GM19099 (cell line): ENCODE measurements around the gene FMO1.

ENCODE experiments used
- POLR2A ChIP-seq: IDR thresholded peaks from 3 replicates; pipeline ENCODE4 v1.6.1; 2011; ENCODE audit warnings: low read depth; ENCODE audit not compliant: insufficient read length; ENCODE audit errors: extremely low read depth

The FMO1 gene, protein sequence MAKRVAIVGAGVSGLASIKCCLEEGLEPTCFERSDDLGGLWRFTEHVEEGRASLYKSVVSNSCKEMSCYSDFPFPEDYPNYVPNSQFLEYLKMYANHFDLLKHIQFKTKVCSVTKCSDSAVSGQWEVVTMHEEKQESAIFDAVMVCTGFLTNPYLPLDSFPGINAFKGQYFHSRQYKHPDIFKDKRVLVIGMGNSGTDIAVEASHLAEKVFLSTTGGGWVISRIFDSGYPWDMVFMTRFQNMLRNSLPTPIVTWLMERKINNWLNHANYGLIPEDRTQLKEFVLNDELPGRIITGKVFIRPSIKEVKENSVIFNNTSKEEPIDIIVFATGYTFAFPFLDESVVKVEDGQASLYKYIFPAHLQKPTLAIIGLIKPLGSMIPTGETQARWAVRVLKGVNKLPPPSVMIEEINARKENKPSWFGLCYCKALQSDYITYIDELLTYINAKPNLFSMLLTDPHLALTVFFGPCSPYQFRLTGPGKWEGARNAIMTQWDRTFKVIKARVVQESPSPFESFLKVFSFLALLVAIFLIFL

DNA sequence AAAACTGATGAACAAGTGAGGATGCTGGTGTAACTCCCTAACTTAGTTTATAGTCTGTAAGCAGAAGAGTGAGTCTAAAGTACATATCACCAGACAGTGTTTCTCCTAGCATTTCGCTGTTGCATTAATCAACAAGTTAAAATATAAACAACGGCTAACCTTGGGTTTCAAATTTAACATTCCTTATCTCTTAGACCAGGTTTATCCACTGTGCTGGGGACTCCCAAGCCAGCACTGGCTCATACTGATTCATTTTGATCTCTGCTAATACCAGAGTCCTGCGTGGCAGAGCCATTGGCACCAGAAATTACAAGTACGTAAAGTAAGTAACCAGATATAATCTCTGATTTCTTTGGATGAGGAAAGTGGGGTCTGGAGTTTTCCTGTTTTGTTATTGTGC lies at the start of gene FMO1:
Gene FMO1, plus strand, starts transcription at position 193 of the 400 bp plus-strand sequence. CDS start 9,594 bp downstream, outside the sequence.
- TF ChIP-seq POLR2A: no peak

DNA sequence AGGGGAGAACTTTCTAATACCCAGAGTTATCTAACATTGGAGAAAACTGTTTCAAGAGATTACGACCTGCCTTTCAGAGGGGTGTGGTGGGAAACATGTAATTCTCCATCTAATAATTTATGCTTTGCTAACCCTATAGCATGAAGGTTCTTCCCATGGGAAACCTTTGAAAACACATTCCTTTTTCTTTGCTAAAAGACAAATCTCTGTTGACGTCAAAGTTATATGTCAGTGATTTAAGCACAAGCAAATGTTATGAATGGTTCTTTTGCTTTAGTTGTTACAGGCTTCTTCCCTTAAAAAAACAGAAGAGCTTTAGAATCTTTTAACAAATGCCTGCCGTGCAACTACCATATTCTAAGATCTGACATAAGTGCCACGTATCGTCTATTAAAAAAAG lies 44.0 kb upstream of the FMO1 start:
- no peak for TF ChIP-seq POLR2A

DNA sequence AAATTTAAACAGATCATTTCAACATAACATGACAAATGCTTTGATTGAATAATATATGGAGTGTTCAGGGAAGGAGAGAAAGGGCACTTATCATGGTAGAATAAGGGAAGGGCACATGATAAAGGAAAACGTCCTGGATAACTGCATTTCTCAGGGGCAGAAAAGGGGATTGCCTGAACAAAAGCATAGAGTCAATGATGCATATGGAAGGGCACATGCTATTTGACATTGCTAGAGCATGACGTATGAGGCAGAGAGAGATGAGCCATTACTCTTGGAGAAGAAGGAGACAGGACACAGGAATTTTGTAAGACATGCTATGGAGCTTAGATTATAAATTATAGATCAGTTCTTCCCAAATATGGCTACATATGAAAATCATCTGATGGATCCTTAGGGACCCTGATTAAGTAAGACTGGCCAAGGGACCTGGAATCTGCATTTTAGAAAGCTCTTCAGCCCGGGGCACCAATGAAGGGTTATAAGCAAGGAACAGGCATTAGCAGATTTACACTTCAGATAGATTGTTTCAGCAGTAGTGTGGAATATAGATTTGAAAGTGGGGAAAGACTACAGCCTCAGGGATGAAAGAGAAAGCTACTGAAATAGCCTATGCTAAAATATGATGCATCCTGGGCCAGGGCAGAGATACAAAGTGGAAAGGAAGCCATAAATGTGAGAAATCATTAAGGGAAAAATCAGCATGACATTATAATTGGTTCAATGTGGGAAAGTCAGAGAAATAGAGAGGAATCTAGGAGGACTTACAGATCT lies 41.9 kb upstream of the FMO1 start:
- no peak for TF ChIP-seq POLR2A

DNA sequence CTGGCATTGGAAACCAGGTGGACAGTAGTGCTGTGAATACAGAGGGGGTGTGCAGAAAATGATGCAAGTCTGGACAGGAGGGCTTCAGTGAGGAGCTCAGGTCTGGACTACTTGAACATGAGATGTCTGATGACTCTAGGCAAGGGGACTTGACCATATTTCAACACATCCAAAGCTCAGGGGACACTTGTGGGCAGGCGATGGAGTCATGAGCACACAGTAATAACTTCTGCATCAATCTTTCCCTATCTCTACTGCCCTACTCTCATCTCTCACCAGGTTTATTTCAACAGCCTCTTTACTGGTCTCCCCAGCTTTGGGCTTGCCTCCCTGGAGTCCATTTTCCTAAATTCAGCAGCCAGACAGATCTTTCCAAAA lies 41.3 kb upstream of the FMO1 start:
- no peak for TF ChIP-seq POLR2A

DNA sequence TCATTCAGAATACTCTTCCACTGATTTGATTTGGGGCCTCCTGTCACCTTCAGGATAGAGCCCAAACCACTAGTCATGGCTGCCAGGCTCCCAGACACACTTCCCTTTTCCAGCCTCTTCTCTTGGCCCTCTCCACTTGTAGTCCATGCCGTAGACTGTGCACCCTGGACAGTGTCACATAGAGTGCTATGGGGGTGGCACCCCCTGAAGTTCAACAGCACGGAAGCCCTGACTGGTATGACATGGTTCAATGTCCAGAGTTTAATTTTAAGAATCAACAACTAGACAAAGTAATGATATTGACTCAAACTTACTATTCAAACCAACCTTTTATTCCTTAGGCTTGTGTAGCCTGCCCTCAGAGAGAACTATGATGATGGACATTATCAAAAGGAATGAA lies 40.9 kb upstream of the FMO1 start:
- TF ChIP-seq POLR2A: no peak

DNA sequence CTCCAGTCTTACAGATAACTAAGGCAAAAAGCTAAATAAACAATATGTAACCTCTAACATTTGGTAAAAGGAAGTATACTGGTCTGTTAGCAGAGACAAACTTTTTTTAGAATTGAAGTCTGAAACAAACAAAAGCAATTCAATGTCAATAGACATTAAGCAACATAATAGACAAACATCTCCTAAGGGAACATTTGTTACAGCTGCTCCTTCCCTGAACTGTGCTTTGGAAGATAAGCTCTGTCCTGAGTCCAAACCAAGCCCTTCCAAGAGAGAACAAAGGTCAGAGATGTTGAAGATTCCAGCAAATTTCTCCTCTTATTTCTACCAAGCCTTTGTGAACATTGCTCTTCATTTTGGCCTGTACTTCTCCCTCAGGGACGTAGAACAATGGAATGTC lies 37.9 kb upstream of the FMO1 start:
- no peak for TF ChIP-seq POLR2A

DNA sequence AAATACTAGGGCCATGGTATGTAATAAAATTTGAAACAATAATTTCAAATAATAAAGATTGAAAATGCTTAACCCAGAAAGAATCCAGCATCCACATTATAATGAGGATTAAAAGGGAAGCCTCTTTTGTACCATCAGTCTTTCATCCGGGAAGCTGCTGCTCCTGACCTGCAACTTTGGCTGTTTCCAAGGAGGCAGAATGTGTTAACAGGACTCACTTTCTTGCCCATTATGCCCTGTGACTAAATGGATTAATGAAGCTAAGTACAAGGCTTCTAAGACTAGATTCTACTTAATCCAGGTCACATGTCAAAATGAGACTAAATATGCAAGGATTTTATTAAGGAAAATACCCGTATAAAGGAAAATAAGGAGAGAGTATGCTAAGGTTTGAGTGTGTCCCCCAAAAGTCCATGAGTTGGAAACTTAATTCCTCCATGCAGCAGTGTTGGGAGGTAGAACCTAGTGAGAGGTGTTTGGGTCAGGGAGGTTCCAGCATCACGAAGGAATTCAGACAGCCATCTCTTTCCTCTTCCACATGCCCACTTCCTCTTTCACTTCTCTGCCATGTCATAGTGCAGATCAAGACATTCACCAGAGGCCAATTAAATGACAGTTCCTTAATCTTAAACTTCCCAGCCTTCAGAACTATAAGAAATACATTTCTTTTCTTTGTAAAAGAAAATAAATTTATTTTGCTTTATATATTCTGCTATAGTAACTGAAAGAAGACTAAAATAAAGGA lies 35.5 kb upstream of the FMO1 start:
- TF ChIP-seq POLR2A: no peak

DNA sequence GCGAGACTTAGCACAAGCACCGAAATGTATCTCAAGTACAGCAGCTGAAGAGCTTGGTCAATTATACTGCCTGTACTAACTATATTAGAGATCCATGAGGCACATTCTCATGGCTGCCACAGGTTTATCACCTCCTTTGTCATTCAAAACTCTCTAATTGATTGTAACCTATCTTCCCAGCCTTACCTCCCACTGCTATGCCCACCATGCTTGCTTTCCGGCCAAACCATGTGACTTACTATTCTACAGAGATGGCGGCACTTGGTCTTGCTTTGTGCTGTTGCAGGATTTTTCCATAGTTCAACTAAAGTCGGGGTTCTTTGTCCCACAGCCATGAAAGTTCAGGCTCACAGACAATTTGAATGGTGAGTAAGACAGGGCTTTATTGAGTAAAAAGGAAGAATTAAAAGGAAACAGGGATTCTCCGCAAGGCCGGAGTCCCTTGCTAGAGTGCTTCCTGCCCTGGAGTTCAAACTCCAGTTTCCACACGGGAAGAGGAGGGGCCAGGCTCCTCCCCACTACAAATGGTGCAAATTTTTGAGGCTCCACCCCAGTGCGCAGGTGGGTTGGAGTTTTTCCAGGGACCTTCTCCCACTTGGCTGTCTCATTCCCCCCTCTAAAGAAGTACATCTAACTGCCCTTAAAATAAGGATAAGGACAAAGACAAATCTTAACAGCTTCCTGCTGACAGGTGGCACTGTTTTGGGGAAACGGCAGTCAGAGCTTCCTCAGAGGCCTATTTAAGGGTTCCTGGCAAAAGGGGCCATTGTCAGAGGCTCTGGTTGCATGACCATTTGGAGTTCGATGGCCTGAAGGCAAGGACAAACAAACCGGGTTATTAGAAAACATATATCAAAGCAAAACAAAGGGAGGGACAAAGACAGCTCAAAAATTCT lies 34.5 kb upstream of the FMO1 start:
- no peak for TF ChIP-seq POLR2A

DNA sequence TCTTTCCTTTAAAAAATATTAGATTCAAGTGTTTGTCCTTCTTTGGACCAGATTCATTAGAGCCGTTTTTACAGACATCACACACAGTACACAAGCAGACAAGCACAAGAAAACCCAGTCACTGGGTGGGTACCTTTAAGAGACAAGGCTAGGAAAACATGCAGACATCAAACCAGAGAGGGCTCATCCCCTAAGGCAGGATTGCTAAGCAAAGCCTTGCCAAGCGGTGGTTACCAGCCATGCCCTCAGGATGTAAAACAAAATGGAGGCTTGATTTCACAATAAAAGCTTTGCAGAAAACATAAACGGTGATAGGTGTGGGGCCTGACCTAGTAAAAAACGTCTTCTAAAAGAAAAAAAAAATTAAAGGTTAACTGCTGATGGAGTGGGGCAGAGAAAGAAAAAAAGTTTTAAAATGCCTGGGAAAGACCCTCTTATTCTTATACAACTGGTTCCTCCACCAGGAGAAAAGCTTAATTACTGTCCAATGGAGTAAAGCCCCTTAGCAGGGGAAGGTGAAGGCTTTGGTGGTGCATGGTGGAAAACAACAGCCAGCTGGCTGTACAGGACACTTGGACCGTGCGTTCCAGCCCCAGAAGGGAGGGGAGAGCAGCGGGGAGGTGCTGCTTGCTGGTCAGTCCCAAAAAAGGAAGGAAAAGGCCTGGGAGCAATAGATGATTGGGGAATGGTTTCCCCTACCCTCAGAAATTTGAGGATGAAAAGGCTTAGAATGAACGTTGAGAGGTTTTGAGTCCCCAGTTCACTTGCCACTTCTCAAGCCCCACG lies 30.4 kb upstream of the FMO1 start:
- TF ChIP-seq POLR2A: no peak

DNA sequence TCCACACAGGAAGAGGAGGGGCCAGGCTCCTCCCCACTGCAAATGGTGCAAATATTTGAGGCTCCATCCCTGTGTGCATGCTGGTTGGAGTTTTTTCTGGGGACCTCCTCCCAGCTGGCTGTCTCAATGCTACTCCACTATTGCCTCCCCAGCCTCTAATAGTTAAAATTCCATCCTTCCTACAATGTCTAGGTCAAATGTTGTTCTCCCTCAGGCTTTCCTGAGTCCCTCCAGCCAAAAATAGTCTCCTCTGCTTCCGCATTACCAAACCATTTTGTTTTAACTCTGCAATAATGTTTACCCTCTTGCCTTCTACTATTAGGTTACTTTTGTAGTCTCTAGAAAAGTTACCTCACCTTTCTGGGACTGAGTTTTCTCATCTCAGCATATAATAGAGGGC lies 29.6 kb upstream of the FMO1 start:
- no peak for TF ChIP-seq POLR2A

DNA sequence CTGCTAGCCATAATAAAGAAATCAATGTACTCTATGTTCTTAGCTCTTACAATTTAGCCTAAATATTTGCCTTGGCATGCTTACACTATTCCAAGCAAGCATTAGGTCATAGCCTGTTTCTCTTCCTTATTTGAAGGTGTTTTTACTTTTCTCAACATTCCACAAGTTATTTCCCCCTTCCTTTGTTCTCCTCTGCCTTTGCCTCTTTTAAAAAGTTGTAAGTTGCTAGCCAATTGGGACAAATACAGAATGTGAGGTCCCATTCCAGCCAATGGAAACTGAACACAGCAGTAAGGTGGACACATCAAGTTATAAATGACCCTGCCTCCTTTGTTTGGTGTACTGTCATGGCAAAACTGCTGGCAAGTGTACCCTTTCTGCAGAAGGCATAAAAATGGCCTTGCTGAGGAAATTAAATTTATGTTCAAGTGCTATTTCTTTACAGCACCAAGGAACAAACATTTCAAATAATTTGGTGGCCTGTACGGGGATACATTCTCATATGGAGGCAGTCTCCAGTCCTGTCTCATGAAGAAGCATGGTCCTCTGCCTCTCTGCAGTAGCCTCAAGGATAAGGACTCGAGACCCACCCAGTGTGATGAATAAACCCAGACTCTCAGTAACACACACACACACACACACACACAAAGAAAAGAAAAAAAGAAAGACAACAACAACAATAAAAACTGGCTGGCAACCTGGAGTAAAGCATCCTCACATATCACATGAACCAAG lies 28.8 kb upstream of the FMO1 start:
- no peak for TF ChIP-seq POLR2A

DNA sequence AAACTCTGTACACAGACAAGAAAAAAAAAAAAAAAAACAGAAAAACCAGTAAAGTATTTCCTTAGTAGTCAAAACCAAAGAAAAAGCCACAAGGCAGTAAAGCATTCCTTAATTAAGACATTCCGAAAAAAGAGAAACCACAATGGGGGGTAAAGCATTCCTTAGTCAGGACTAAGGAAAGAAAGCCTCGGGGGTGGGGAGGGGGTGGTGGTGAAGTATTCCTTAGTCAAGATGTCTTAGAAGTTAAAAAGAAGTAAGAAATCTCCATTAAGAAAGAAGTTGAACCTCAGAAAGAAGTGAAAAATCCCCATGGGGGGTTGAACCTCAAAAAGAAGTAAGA lies 28.2 kb upstream of the FMO1 start:
- no peak for TF ChIP-seq POLR2A

DNA sequence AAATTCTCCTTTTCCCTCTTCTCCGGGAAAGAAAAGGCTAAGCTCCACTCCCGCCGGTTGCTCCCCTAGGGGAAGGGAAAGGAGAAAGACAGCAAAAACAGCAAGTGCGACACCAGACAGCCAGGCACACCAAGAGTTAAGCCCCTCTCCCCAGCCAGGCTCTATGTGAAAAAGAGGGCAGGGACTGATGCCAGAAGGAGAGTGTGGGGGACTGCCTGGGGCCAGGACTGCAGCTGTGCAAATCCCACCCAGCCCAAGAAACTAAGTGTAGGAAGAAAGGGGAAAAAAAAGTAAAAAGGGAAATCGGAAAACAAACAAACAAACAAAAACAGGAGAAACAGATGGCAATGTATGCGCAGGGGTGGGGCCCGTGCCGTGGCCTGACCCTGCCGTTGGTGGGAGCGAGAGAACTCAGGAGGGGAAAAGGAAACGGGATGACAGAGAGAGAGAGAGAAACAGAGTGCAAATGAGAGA lies 27.7 kb upstream of the FMO1 start:
- TF ChIP-seq POLR2A: no peak
